Stimulated activated naive CD8-positive, alpha-beta T cell treated with anti-CD3 and anti-CD28 coated beads, Interleukin-15, Interleukin-2, amounts not matched to agents 100 ng/mL and 50 ng/mL, for 24 hours (primary cell): Measurements from ENCODE around the gene SKIC8.

Experiments
- H3K27ac Mint-ChIP-seq: one replicate; pipeline ENCODE4 v1.8.0; 2021; ENCODE audit warnings: mild to moderate bottlenecking, mixed read lengths
- H3K27me3 Mint-ChIP-seq: one replicate; pipeline ENCODE4 v1.8.0; 2021; ENCODE audit warnings: mixed read lengths
- H3K36me3 Mint-ChIP-seq: one replicate; pipeline ENCODE4 v1.8.0; 2021; ENCODE audit warnings: low read depth, mixed read lengths
- H3K4me1 Mint-ChIP-seq: one replicate; pipeline ENCODE4 v1.8.0; 2021; ENCODE audit warnings: low read depth, mixed read lengths
- H3K4me3 Mint-ChIP-seq: one replicate; pipeline ENCODE4 v1.8.0; 2021; ENCODE audit warnings: mild to moderate bottlenecking, mixed read lengths
- H3K9me3 Mint-ChIP-seq: one replicate; pipeline ENCODE4 v1.8.0; 2021; ENCODE audit warnings: mixed read lengths

SKIC8 gene

DNA sequence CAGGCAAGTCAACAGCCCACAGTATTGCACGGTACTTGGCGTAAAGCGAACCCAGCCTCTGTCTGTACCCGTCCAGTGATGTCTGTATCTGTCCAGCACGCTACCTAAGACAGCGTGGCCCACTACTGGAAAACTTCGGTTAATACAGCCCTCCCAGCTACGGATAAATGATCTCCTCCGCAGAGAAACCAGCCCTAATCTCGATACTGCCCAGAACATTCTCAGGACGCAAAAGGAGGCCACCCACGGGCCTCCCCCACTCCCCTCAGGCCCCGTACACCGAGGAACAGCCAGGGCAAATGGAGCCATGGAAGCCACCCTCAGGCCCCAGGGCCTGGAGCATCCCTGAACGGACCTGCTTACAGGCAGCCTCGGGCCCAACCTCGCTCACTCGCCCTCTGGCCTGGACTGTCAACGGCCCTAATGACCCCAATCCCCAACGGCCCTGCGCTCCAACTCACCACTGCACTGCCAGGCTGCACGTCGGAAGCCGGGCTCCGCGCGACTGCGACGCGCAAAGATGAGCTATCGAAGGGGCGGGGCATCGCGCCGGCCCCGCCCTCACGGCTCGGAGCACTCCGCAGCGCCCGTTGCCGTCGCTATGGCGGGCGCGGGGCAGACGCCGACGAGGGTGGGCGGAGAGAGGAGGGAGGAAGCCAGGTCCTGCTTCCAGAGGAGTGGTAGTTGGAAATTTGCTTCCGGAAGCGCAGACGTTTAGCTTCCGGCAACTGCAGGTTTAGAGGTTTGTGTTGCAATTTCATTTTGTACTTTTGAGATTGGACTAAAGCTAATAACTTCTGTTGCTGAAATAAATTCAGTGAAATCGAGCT is at the start of gene SKIC8:
TSS of gene SKIC8 (minus strand) at position 509 of the 830 bp plus-strand sequence. CDS start 3,923 bp downstream, outside the sequence.
- peaks cover 15% of the 10 kb centered on the region for H3K36me3 Mint-ChIP-seq
- H3K27ac Mint-ChIP-seq: peak within 1 kb of the TSS; percentile 90
- H3K4me3 Mint-ChIP-seq: peak within 1 kb of the TSS; percentile 94
- H3K4me1 Mint-ChIP-seq: peaks cover 41% of the 10 kb centered on the region
- no peaks in the 10 kb centered on the region for H3K9me3 Mint-ChIP-seq
- no peaks in the 10 kb centered on the region for H3K27me3 Mint-ChIP-seq

DNA sequence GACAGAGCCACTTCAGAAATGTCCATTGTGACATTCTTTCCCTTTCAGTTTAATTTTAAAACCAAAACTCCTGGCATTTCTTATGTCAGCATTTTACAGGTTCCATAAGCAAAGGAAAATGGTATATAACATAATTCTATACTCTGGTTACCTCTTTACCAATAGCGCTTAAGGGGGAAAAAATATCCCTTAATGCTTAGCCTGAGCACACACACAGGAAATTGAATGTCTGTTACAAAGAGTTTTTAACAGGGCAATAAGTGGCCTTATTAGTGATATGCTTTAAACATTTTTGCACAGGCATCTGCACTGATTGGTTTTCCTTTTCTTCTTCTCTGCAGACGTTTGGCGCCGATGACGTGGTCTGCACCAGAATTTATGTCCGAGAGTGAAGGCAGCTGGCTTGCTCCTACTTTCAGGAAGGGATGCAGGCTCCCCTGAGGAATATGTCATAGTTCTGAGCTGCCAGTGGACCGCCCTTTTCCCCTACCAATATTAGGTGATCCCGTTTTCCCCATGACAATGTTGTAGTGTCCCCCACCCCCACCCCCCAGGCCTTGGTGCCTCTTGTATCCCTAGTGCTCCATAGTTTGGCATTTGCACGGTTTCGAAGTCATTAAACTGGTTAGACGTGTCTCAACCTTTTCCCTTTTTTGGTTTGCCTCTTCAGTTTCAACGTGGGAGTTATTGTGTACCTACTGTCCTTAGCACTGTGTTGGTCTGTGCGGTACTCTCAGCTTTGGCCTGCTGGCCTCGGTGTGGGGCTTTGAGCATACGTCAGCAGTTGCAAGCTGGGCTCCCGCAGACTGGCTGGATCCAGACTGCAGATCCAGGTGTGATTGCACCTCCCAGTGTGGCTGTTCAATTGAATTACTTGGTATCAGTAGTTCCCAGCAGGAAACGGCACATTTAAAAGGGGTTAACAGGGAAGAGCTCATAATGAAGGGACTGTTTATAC is 48.5 kb upstream of the SKIC8 start:
- Mint-ChIP-seq H3K27ac (no peak overlapping the region), H3K27me3 (peaks cover 19% of the 10 kb centered on the region), H3K4me3 (no peak overlapping the region), H3K4me1 (peaks cover 4% of the 10 kb centered on the region), H3K36me3 (no peaks in the 10 kb centered on the region), H3K9me3 (no peaks in the 10 kb centered on the region)

DNA sequence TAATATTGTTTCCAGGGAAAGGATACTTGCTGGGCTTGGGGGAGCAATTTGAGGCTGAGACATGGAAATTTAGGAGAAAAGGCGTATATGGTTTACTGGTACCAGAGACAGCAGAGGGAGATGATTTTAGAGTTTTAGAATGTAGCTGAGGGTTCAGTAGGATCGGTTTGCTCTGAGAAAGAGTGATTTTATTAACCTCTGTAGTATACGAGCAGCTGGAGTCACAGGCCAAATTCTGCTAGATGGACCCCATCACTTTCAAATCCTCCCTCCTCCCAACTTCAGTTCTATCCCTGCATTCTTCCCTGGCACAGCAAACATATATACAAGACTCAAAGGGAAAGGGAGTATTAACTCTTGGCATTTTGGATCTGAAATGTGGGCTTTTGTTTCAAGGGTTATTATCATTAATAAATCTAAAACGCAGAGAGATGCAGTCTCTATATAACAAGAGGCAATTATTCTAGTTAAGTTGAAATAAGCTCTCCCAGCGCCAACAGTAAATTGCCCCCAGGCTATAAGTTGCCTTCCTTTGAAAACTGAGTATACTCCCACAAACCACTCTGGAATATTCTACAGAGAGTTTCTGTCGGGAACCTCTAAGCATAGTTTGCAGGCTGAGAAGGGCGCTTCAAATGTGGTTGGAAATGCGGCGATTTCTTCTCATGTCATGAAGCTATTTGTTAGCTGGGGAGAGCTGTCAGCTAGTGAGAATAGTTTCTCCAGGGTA is 46.2 kb upstream of the SKIC8 start:
- no peaks in the 10 kb centered on the region for H3K9me3 Mint-ChIP-seq
- no peak overlapping the region for H3K27ac Mint-ChIP-seq
- no peaks in the 10 kb centered on the region for H3K36me3 Mint-ChIP-seq
- H3K4me1 Mint-ChIP-seq: no peaks in the 10 kb centered on the region
- no peak overlapping the region for H3K4me3 Mint-ChIP-seq
- peaks cover 38% of the 10 kb centered on the region for H3K27me3 Mint-ChIP-seq

DNA sequence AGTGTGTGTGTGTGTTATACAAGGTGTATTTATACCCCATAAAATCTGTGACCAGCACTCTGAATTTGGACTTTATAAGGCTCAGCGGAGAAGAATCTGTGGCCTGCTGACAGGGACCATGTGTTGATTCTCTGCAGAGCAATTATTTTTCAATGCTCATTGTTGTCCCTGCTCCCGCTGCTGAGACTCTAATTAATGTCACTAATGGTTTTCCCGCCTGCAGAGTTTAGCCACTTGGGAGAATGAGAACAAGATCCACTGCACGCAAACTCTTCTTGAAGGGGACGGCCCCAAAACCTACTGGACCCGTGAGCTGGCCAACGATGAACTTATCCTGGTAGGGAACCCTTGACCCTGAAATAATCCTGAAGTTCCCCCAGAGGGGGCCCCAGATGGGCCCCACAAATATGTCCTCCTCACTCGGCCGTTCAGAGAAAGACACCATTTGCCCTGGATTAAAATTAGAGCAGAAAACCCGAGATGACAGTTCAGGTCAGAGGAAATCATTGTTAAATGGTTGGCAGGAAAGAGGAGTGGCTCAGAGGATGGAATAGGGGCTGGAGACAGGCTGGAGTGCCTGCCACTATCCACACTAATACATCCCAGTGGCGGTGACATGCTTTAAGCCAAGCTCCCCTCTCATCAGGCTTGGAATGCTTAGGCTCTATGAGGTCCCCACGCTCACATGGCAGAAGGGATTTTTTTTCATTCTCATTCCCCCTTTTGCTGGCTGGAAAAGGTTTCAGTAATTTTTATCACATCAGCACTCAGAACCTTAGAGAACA is 44.1 kb upstream of the SKIC8 start:
- peaks cover 54% of the 10 kb centered on the region for H3K27me3 Mint-ChIP-seq
- H3K36me3 Mint-ChIP-seq: no peaks in the 10 kb centered on the region
- no peaks in the 10 kb centered on the region for H3K4me1 Mint-ChIP-seq
- no peak overlapping the region for H3K27ac Mint-ChIP-seq
- H3K4me3 Mint-ChIP-seq: no peak overlapping the region
- H3K9me3 Mint-ChIP-seq: no peaks in the 10 kb centered on the region

DNA sequence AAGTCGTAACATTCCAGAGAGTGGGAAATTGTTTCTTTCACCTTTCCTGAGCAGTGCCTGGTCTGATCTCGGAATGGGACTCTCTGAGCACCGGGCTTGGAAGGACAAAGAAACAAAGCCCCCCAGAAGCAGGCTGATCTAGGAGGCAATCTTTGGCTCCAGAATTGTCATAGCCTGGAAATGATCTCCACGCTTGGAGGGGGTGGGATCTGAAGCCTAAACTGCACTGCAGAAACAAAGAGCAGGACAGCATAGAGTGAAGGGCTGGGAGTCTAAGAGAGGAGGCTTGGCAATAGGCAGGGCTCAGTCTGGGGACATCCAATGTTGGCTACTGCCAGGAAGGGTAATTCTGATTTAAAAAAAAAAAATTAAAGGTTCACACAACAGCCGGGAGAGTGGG is 42.6 kb upstream of the SKIC8 start:
- no peaks in the 10 kb centered on the region for H3K9me3 Mint-ChIP-seq
- no peaks in the 10 kb centered on the region for H3K4me1 Mint-ChIP-seq
- no peaks in the 10 kb centered on the region for H3K36me3 Mint-ChIP-seq
- H3K4me3 Mint-ChIP-seq: no peak overlapping the region
- H3K27ac Mint-ChIP-seq: no peak overlapping the region
- peaks cover 59% of the 10 kb centered on the region for H3K27me3 Mint-ChIP-seq

DNA sequence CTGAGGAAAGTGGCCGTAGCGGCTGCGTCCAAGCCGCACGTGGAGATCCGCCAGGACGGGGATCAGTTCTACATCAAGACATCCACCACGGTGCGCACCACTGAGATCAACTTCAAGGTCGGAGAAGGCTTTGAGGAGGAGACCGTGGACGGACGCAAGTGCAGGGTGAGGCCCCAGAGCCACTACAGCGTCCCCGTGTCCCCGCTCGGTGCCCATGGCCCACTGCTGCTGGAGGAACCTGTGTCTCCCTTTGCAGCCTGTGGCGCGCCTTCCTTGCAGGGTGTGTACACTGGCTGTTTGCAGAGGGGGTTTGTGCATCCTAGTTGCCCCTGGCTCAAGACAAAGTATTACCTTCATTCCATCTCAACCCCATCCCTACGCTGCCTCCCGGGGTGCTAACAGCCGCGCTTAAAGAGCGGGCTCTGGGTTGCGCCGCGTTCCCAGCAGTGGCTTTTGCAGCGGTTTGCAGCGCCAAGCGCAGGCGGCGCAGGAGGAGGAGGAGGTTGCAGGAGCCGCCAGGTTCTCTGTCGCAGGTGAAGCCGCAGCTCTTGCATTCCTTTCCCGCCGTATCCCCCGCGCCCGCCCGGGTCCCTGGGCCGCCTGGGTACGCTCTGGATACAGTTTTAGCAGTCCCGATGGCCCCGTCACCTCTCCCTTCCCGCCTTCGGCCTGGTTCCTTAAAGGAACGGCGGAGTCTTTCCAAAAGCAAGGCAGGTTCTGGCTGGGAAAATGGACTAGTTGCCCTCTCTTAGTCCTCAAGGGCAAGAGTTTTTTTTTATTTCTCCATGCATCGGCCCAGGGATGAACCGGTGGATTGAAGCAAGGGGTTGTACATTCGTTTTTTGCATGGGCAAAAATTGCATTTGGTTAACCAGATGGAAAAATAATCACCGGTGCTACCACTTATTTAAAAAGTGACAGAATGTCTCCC is 41.9 kb upstream of the SKIC8 start:
- no peak overlapping the region for H3K27ac Mint-ChIP-seq
- no peaks in the 10 kb centered on the region for H3K9me3 Mint-ChIP-seq
- peaks cover 59% of the 10 kb centered on the region for H3K27me3 Mint-ChIP-seq
- H3K4me3 Mint-ChIP-seq: no peak overlapping the region
- H3K4me1 Mint-ChIP-seq: no peaks in the 10 kb centered on the region
- no peaks in the 10 kb centered on the region for H3K36me3 Mint-ChIP-seq

DNA sequence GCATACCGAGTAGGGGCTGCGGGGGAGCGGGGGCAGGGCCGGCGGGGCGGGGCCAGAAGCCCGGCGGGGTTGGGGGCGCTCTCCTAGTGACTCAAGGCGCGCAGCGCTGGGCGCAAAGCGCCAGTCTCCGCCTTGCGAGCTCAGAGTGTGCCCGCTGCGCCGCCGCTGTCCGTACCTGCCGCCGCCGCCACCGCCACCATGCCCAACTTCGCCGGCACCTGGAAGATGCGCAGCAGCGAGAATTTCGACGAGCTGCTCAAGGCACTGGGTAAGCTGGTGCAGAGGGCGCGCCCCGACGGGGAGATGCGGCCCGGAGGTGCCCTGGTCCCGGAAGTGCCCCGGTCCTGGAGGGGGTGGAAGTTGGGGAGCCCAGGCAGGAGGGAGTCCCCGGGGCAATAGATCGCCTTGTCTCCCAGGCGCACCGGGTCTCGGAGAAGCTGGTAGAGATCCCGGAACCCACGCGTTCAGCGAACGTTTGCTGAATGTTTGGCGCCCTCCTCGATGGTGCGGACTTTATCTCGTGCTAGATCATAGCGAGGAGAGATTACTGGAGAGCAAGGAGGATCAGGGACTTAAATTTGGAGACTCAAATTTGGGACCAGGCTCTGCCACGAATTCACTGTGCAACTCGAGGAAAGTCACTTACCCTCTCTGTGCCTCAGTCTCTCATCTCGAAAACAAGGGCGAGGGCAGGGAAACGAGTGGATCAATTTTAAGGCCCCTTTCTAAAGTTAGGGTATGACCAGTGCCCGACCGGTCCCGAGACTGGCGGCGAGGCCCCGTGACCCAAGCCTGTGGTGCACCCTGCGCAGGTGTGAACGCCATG is 41.0 kb upstream of the SKIC8 start, which contains the start of gene CRABP1:
TSS of gene CRABP1 (plus strand) at position 123 of the 826 bp plus-strand sequence. CDS start at position 199, 76 bp downstream.
- Mint-ChIP-seq H3K27me3 (peaks cover 54% of the 10 kb centered on the region), H3K4me3 (no peak within 1 kb of the TSS), H3K27ac (no peak within 1 kb of the TSS), H3K36me3 (no peaks in the 10 kb centered on the region), H3K4me1 (no peaks in the 10 kb centered on the region), H3K9me3 (no peaks in the 10 kb centered on the region)

DNA sequence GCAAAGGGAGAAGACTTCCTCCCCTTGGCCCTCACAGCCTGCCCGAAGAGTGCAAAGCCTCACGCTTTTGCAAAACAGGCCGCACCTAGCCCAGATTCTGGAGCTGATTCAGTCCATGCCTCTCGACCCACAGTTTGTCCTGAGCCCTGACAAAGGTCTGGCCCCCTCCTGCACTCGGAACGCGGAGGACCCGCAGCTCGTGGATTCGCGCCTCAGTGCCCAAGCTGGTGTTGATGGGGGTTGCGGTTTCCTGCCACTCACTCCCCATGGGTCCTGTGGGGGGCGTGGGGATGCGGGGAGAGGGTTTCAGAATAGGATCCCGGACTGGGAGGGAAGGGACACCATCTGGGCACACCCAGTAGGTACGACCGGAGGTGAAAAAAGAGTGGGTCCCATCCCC is 40.1 kb upstream of the SKIC8 start:
- Mint-ChIP-seq H3K27ac (no peak overlapping the region), H3K27me3 (peaks cover 50% of the 10 kb centered on the region)

DNA sequence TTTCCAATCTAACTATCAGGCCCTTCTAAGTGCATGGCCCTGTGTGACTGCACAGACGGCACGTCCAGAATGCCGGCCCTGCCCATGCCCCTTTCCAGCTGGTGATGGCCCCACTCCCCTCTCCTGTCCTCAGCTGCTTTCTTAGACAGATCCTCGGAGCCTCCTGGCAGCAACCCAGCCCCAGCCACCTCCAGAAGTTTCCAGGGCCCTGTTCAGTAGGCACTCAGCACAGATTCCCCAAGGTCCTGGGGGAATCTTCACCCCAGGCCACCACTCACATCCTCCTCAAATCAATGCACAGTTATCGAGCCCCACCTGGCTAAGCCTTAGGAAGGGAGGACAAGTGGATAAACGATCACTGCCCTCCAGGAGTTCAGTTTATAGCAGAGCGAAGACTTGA is 39.4 kb upstream of the SKIC8 start:
- peaks cover 48% of the 10 kb centered on the region for H3K27me3 Mint-ChIP-seq
- no peaks in the 10 kb centered on the region for H3K4me1 Mint-ChIP-seq
- no peaks in the 10 kb centered on the region for H3K36me3 Mint-ChIP-seq
- no peaks in the 10 kb centered on the region for H3K9me3 Mint-ChIP-seq
- no peak overlapping the region for H3K27ac Mint-ChIP-seq
- H3K4me3 Mint-ChIP-seq: no peak overlapping the region

More for the DNA sequence above, 40.1 kb upstream of the SKIC8 start:
- no peaks in the 10 kb centered on the region for H3K9me3 Mint-ChIP-seq
- H3K4me3 Mint-ChIP-seq: no peak overlapping the region
- H3K4me1 Mint-ChIP-seq: no peaks in the 10 kb centered on the region
- H3K36me3 Mint-ChIP-seq: no peaks in the 10 kb centered on the region

DNA sequence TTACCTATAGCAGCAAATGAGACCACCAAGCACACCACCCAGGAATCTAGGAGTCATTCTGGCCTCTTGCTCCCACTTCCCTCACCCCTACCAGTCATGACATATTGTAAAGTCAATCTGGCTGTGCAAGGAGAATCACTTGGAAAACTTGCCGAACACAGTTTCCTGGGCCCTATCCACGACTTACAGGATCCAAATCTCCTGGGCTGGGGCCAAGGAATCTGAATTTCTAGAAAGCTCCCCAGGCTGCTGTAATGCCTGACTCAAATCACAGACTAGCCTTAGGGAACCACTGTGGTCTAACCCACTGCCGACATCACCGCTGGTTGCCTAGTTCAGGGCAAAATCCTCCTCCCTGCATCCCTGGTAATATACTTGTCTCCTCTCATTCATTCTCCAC is 36.6 kb upstream of the SKIC8 start:
- Mint-ChIP-seq H3K4me3 (no peak overlapping the region), H3K9me3 (no peaks in the 10 kb centered on the region)

DNA sequence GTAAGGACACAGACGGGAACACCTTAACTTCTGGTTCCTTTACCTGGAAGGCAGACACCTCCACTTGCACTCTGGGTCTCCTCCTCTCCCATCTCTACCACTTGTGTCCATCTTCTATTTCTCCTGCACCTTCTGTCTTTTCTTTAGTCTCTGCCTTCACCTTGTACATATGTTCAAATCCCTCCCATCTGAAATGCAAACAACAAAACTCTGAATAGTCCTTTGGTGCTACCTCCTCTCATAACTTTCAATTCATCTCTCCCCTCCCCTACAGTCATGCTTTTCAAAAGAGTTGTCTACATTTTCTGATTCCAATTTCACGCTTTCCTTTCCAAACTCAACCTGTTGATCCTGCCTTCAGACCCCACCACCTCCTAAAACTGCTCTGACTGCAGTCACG is 35.4 kb upstream of the SKIC8 start:
- no peak overlapping the region for H3K27ac Mint-ChIP-seq
- H3K9me3 Mint-ChIP-seq: no peaks in the 10 kb centered on the region
- H3K4me3 Mint-ChIP-seq: no peak overlapping the region
- H3K27me3 Mint-ChIP-seq: peaks cover 18% of the 10 kb centered on the region
- H3K36me3 Mint-ChIP-seq: no peaks in the 10 kb centered on the region
- H3K4me1 Mint-ChIP-seq: no peaks in the 10 kb centered on the region

More for the DNA sequence above, 36.6 kb upstream of the SKIC8 start:
- Mint-ChIP-seq H3K27me3 (peaks cover 24% of the 10 kb centered on the region), H3K36me3 (no peaks in the 10 kb centered on the region), H3K27ac (no peak overlapping the region), H3K4me1 (no peaks in the 10 kb centered on the region)

DNA sequence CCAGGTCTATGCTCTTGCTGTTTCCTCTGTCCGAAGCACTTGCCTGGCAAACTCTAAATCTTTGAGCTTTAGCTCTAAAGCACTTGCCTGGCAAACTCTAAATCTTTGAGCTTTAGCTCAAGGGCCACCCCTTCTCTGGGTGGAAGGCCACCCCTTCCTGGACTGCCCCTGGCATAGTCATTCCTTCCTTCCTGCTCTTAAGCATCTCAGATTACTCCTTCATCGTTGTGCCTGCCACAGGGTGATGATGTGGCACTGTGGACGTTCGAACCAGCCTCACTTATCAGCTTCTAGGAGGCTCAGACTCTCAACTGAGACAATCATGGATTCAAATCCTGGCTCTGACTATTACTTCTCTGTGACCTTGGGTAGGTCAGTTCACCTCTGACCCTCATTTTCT is 30.2 kb upstream of the SKIC8 start:
- Mint-ChIP-seq H3K4me3 (no peak overlapping the region), H3K9me3 (no peaks in the 10 kb centered on the region), H3K27me3 (no peaks in the 10 kb centered on the region), H3K36me3 (no peaks in the 10 kb centered on the region), H3K4me1 (no peaks in the 10 kb centered on the region), H3K27ac (no peak overlapping the region)
